ENCODE measurements around the gene SEMA6B.

- TF ChIP-seq CTCF (IDR thresholded peaks at IDR 0.05), result no peak
- no peak for TF ChIP-seq POLR2AphosphoS5 (IDR thresholded peaks at IDR 0.05)
Measured at GRCh38 chr19:4548238-4548584, 11.3 kb downstream of the SEMA6B start.

Data from breast epithelium (tissue), 3 donors.